Stimulated activated CD4-positive, alpha-beta T cell treated with anti-CD3 and anti-CD28 coated beads, TNF-alpha, amount 100 ng/mL, for 4 hours (primary cell): ENCODE data around the gene CTSD.

ENCODE experiments used
- DNase-seq, 3 experiments: peaks; one replicate each; pipeline ENCODE4 v3.0.0-alpha.2; 2020; ENCODE audit warnings: low read depth in 3 of 3

CTSD gene

GRCh38 chr11:1744891-1745700 is 18.6 kb downstream of the CTSD start:
- no peak for DNase-seq

- DNase-seq: no peak
Measured at GRCh38 chr11:1744137-1744886, 19.4 kb downstream of the CTSD start.

- DNase-seq: no peak
Measured at GRCh38 chr11:1743585-1744136, 20.1 kb downstream of the CTSD start.

GRCh38 chr11:1742869-1743584 is 20.7 kb downstream of the CTSD start:
- no peak for DNase-seq

GRCh38 chr11:1742371-1742770 is 21.4 kb downstream of the CTSD start:
- DNase-seq: no peak

GRCh38 chr11:1741741-1742140 is 22.0 kb downstream of the CTSD start:
- no peak for DNase-seq

GRCh38 chr11:1740786-1741530 is 22.8 kb downstream of the CTSD start:
- no peak for DNase-seq

GRCh38 chr11:1739576-1739975 is 24.2 kb downstream of the CTSD start:
- DNase-seq: no peak

- no peak for DNase-seq
Measured at GRCh38 chr11:1738380-1738779, 25.3 kb downstream of the CTSD start.

- no peak for DNase-seq
Measured at GRCh38 chr11:1737080-1737757, 26.5 kb downstream of the CTSD start.

GRCh38 chr11:1736447-1736992 is 27.2 kb downstream of the CTSD start:
- no peak for DNase-seq

- DNase-seq: no peak
Measured at GRCh38 chr11:1735271-1735670, 28.5 kb downstream of the CTSD start.

- DNase-seq: no peak
Measured at GRCh38 chr11:1734641-1735081, 29.1 kb downstream of the CTSD start.

- no peak for DNase-seq
Measured at GRCh38 chr11:1733716-1734640, 29.7 kb downstream of the CTSD start.

- DNase-seq: no peak
Measured at GRCh38 chr11:1733009-1733715, 30.6 kb downstream of the CTSD start.

GRCh38 chr11:1732418-1733008 is 31.2 kb downstream of the CTSD start:
- DNase-seq: no peak

GRCh38 chr11:1731451-1732059 is 32.2 kb downstream of the CTSD start:
- no peak for DNase-seq

- no peak for DNase-seq
Measured at GRCh38 chr11:1730059-1730629, 33.6 kb downstream of the CTSD start.
